CD14-positive monocyte (primary cell): ENCODE results near the gene SPTBN4. TPM values are rescaled to one million over a fixed set of nuclear protein-coding genes. Genes with fewer than 3 reads are reported as not detected.

Experiments
- DNase-seq, 3 donors: peaks; one replicate each; pipeline ENCODE4 v3.0.0-alpha.2; 2011 to 2022
- H2AFZ ChIP-seq: 2 replicates; pipeline ENCODE4 v1.6.0; 2012; ENCODE audit warnings: mild to moderate bottlenecking, low read depth, low read length, inconsistent platforms; ENCODE audit not compliant: insufficient read depth, poor library complexity, severe bottlenecking
- H3K27ac ChIP-seq, 2 donors: 1 replicate in 1 of 2; 2 replicates in 1 of 2; pipeline ENCODE4 v1.5.1; 2012 to 2013; ENCODE audit warnings: low read length in 2 of 2, control low read depth in 1 of 2, inconsistent platforms in 1 of 2, low read depth in 1 of 2, mild to moderate bottlenecking in 1 of 2
- H3K27me3 ChIP-seq, 2 donors: one replicate each; pipeline versions ENCODE4 v1.6.0 to v1.6.1; 2011 to 2013; ENCODE audit warnings: low read length in 2 of 2; ENCODE audit not compliant: control insufficient read depth in 2 of 2, insufficient read depth in 2 of 2
- H3K36me3 ChIP-seq, 2 donors: replicated peaks in 1 of 2; 1 replicate in 1 of 2; 2 replicates in 1 of 2; pipeline versions ENCODE4 v1.5.1 to v1.6.1; 2012 to 2013; ENCODE audit warnings: low read length in 2 of 2, control low read depth in 1 of 2, inconsistent platforms in 1 of 2, mild to moderate bottlenecking in 1 of 2; ENCODE audit not compliant: insufficient read depth in 2 of 2, control insufficient read depth in 1 of 2
- H3K4me1 ChIP-seq, 2 donors: 1 replicate in 1 of 2; 2 replicates in 1 of 2; pipeline versions ENCODE4 v1.5.1 to v1.6.1; 2012 to 2013; ENCODE audit warnings: low read length in 2 of 2, control low read depth in 1 of 2, inconsistent platforms in 1 of 2, mild to moderate bottlenecking in 1 of 2, moderate library complexity in 1 of 2; ENCODE audit not compliant: insufficient read depth in 2 of 2, control insufficient read depth in 1 of 2
- H3K4me2 ChIP-seq: replicated peaks from 2 replicates; pipeline ENCODE3; 2012; ENCODE audit warnings: low read length, moderate library complexity, mild to moderate bottlenecking; ENCODE audit not compliant: poor library complexity, severe bottlenecking; ENCODE audit errors: extremely low read depth
- H3K4me3 ChIP-seq, 3 experiments: fragments of 200-600 bp in 1 of 3; sonication (generic) in 1 of 3; replicated peaks in 1 of 3; 1 replicate in 2 of 3; 2 replicates in 1 of 3; pipeline ENCODE4 v1.5.1; 2011 to 2013; ENCODE audit warnings: low read length in 3 of 3, mild to moderate bottlenecking in 3 of 3, control low read depth in 2 of 3, low read depth in 2 of 3, inconsistent platforms in 1 of 3, moderate library complexity in 1 of 3
- H3K79me2 ChIP-seq: 2 replicates; pipeline ENCODE4 v1.6.0; 2012; ENCODE audit warnings: mild to moderate bottlenecking, control low read depth, inconsistent platforms, low read length, moderate library complexity; ENCODE audit not compliant: insufficient read depth
- H3K9ac ChIP-seq: 2 replicates; pipeline ENCODE4 v1.6.0; 2017; ENCODE audit warnings: low read length, mild to moderate bottlenecking; ENCODE audit not compliant: insufficient read depth, poor library complexity, severe bottlenecking
- H3K9me3 ChIP-seq, 2 donors: replicated peaks in 1 of 2; 1 replicate in 1 of 2; 2 replicates in 1 of 2; pipeline versions ENCODE4 v1.5.1 to v1.6.1; 2012 to 2013; ENCODE audit warnings: low read length in 2 of 2, control low read depth in 1 of 2; ENCODE audit not compliant: control insufficient read depth in 1 of 2, insufficient read depth in 1 of 2
- H4K20me1 ChIP-seq: 2 replicates; pipeline ENCODE4 v1.6.0; 2012; ENCODE audit warnings: mild to moderate bottlenecking, low read length, control low read depth, moderate library complexity; ENCODE audit not compliant: insufficient read depth
- H3K27ac Mint-ChIP-seq, 7 donors: one replicate each; pipeline ENCODE4 v1.8.0; 2020; ENCODE audit warnings: mild to moderate bottlenecking in 7 of 7, mixed read lengths in 7 of 7, moderate library complexity in 6 of 7, inconsistent platforms in 2 of 7
- H3K27me3 Mint-ChIP-seq, 3 donors: one replicate each; pipeline ENCODE4 v1.8.0; 2021 to 2022; ENCODE audit warnings: low read depth in 3 of 3, mild to moderate bottlenecking in 3 of 3, mixed read lengths in 3 of 3, moderate library complexity in 3 of 3, inconsistent platforms in 1 of 3
- H3K36me3 Mint-ChIP-seq, 2 donors: one replicate each; pipeline ENCODE4 v1.8.0; 2020; ENCODE audit warnings: mixed read lengths in 2 of 2, inconsistent platforms in 1 of 2, mild to moderate bottlenecking in 1 of 2
- H3K4me1 Mint-ChIP-seq: one replicate; pipeline ENCODE4 v1.8.0; 2020; ENCODE audit warnings: mild to moderate bottlenecking, mixed read lengths
- H3K4me3 Mint-ChIP-seq, 2 donors: one replicate each; pipeline ENCODE4 v1.8.0; 2020; ENCODE audit warnings: mild to moderate bottlenecking in 2 of 2, mixed read lengths in 2 of 2, moderate library complexity in 1 of 2
- H3K9me3 Mint-ChIP-seq, 7 donors: one replicate each; pipeline ENCODE4 v1.8.0; 2020 to 2022; ENCODE audit warnings: mixed read lengths in 7 of 7, mild to moderate bottlenecking in 6 of 7, moderate library complexity in 6 of 7, inconsistent platforms in 2 of 7
- WGBS: methylation state at CpG from one replicate; pipeline ENCODE4 v1.1.5; 2013; ENCODE audit warnings: missing lambda C conversion rate; ENCODE audit not compliant: insufficient coverage; 5-methylcytosine and 5-hydroxymethylcytosine counted together
- intact Hi-C, 2 donors: fragments of 100-400 bp; cut with micrococcal nuclease; formaldehyde crosslinking; loops; one replicate each; pipeline versions ENCODE4 v1.15.0 to v1.15.1; 2023
- polyA plus RNA-seq, 3 donors: library from polyadenylated mRNA; depleted of rRNA in 1 of 3; unstranded in 2 of 3; stranded (reverse) in 1 of 3; fragments of 300-500 nt in 2 of 3; fragments of >200 nt in 1 of 3; fragmentation: Illumina TruSeq in 2 of 3; gene quantifications; 1 replicate in 2 of 3; 2 replicates in 1 of 3; pipeline ENCODE4 v1.2.3, GENCODE V29; 2012 to 2021
- TF ChIP-seq, protein P1 (sequence below): fragments of 200-600 bp; IDR thresholded peaks from one replicate; pipeline ENCODE4 v1.8.0; 2022; ENCODE audit warnings: antibody characterized with exemption, mild to moderate bottlenecking

The SPTBN4 gene
- polyA plus RNA-seq, 3 donors = 0.07 TPM; not detected in 2

DNA sequence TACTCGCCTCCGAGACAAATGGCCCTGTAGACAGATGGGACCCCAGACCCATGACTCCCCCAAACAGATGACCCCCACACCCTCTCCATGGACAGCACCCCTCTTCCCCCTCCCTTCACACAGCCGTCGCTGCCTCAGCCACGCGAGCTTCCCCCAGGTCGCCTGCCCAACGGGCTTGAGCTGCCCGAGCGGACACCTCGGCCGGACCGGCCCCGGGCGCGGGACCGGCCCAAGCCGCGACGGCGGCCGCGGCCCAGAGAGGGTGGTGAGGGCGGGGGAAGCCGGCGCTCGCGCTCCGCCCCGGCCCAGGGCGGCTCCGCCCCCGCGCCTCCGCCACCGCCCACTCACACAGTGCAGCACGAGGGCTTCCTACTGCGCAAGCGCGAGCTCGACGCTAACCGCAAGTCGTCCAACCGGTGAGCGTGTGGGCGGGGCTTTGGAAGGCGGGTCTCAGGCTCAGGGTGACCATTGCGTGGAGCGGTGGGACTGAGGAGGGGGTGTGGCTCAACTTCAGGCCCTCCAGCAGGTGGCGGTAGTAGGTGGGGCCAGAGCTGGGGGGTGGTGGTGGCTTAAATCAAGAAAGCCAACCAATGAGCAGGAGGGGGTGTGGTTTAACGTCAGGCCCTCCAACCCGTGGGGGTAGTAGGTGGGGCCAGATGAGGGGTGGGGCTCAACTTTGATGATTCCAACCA is 103.7 kb downstream of the SPTBN4 start:
- H3K79me2 ChIP-seq = no peaks in the 10 kb centered on the region
- no peaks in the 10 kb centered on the region for H3K36me3 ChIP-seq
- Mint-ChIP-seq H3K27ac (peak overlapping the region; percentile 77 to 93 (median 83)), H3K9me3 (peaks cover 0 to 18% (median 11%) of the 10 kb centered on the region in 7 donors), H3K4me3 (peak overlapping the region; percentile 76 to 87), H3K4me1 (peaks cover 13% of the 10 kb centered on the region), H3K36me3 (peaks cover 0 to 4% of the 10 kb centered on the region in 2 donors), H3K27me3 (peaks cover 43 to 48% (median 45%) of the 10 kb centered on the region in 3 donors)
- intact Hi-C loops = loop anchor here in 1 of 2 donors (2.0 to 5.0 kb wide), 2 partner anchors 26 to 103 kb away; partner anchors contain the start of genes BLVRB and SPTBN4
- no peaks in the 10 kb centered on the region for H4K20me1 ChIP-seq
- DNase-seq = peak; percentile 100
- H3K9ac ChIP-seq = no peak overlapping the region
- TF ChIP-seq, protein P1, sequence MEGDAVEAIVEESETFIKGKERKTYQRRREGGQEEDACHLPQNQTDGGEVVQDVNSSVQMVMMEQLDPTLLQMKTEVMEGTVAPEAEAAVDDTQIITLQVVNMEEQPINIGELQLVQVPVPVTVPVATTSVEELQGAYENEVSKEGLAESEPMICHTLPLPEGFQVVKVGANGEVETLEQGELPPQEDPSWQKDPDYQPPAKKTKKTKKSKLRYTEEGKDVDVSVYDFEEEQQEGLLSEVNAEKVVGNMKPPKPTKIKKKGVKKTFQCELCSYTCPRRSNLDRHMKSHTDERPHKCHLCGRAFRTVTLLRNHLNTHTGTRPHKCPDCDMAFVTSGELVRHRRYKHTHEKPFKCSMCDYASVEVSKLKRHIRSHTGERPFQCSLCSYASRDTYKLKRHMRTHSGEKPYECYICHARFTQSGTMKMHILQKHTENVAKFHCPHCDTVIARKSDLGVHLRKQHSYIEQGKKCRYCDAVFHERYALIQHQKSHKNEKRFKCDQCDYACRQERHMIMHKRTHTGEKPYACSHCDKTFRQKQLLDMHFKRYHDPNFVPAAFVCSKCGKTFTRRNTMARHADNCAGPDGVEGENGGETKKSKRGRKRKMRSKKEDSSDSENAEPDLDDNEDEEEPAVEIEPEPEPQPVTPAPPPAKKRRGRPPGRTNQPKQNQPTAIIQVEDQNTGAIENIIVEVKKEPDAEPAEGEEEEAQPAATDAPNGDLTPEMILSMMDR = peak; percentile 27
- H3K27ac ChIP-seq = peak overlapping the region in 1 of 2 donors; percentile 25
- H3K27me3 ChIP-seq = peaks cover 19 to 45% of the 10 kb centered on the region in 2 donors
- peak overlapping the region; percentile 84 for H3K4me2 ChIP-seq
- peaks cover 17 to 28% of the 10 kb centered on the region in 2 donors for H3K4me1 ChIP-seq
- under 1% methylated on average over 41 of the region's 53 CpGs for WGBS
- peaks cover 0 to 12% of the 10 kb centered on the region in 2 donors for H3K9me3 ChIP-seq
- peak overlapping the region; percentile 86 for H2AFZ ChIP-seq
- H3K4me3 ChIP-seq = peak overlapping the region in 2 of 3 experiments; percentile 32 to 70

DNA sequence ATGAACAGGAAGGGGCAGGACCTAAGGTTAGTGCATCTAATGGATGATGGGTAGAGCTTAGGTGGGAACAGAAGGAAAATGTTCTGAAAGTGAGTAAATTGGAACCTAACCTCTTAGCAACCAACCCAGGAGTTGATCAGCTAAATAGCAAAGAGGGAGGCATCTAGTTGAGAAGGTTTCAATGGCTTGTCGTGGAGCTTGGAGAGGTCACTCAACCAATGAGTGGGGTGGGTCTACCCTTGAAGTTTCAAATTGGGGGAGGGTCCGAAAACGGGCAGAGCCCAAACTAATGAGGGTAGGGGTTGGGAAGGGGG is 104.2 kb downstream of the SPTBN4 start:
- H3K27me3 Mint-ChIP-seq = peaks cover 39 to 43% (median 40%) of the 10 kb centered on the region in 3 donors
- TF ChIP-seq, protein P1 = no peak

More for the DNA sequence above, 104.2 kb downstream of the SPTBN4 start:
- H3K4me1 Mint-ChIP-seq = peaks cover 14% of the 10 kb centered on the region
- intact Hi-C loops = loop anchor here in 1 of 2 donors (2.0 to 5.0 kb wide), 2 partner anchors 26 to 104 kb away; partner anchors contain the start of genes BLVRB and SPTBN4
- peaks cover 0 to 18% (median 10%) of the 10 kb centered on the region in 7 donors for H3K9me3 Mint-ChIP-seq
- Histone ChIP-seq H3K27me3 (peaks cover 19 to 40% of the 10 kb centered on the region in 2 donors), H3K27ac (no peak overlapping the region), H4K20me1 (no peaks in the 10 kb centered on the region), H3K9ac (no peak overlapping the region), H3K36me3 (no peaks in the 10 kb centered on the region), H3K4me3 (peak overlapping the region in 1 of 3 experiments; percentile 27), H3K9me3 (peaks cover 0 to 12% of the 10 kb centered on the region in 2 donors), H3K4me2 (peak overlapping the region; percentile 84), H3K4me1 (peaks cover 21 to 34% of the 10 kb centered on the region in 2 donors), H3K79me2 (no peaks in the 10 kb centered on the region), H2AFZ (peak overlapping the region; percentile 24)
- peak overlapping the region; percentile 43 to 74 for H3K4me3 Mint-ChIP-seq
- no peak for DNase-seq
- H3K36me3 Mint-ChIP-seq = peaks cover 0 to 4% of the 10 kb centered on the region in 2 donors
- H3K27ac Mint-ChIP-seq = peak overlapping the region; percentile 77 to 93 (median 83)
- 25% methylated on average over 1 of the region's 3 CpGs for WGBS
